GM04504 (cell line): ENCODE measurements around the gene HJURP.

Experiments
- DNase-seq: peaks from one replicate; pipeline ENCODE4 v3.0.0-alpha.2; 2012; ENCODE audit warnings: low read depth

The HJURP gene

DNA sequence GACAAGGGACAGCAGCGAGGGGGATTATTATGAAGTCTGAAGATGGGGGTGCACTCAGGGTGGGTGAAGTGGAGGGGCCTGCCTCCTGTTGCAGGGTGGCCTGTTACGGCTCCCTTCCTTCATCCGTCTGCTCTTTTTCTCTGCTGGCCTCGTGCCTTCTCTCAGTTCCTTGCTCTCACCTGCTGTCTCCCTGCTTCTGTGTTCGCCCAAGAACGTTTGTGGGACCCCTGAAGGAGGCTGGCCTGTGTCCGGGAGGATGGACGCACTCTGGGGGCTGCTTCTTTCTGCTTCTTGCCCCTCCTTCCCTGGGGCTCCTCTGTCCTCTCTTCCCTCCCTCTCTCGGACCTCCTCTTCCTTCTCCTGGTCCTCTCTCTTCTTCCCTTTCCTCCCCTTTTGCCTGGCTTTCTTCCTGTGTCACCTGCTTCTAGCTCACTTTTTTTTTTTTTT, 62.4 kb downstream of the HJURP start:
- DNase-seq = no peak

DNA sequence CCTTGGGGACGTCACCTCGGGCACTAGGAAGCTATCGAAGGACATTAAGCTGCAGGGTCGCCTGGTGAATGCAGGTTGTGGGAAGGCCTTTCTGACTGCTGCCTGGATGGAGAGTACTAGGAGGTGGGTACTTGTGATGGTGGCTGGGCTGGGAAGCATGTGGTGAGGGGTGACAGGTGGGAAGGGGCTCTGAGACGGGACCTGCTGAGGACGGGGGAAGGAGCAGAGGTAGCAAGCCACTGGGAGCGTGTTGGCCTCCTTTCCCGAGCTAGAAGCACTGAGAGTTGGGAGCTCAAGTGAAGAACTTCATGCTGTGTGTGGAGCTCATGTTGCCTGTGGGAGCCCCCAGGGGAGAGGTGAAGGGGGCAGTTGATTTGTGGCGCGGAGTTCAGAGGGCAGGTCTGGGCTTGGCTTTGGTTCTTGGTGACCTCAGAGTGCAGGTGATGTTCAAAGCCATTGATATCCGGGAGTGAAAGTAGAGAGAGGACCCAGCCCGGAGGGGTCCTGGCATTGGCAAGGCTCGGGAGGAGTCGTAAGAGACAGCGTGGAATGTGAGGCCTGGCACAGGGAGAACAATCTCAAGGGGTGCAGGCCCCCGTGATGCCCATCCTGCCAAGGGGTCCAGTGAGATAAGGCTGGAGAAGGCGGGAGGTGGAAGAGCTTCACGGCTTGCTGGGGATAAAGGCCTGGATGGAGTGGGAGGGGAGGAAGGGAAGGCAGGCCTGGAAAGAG, 63.0 kb downstream of the HJURP start:
- DNase-seq = no peak

DNA sequence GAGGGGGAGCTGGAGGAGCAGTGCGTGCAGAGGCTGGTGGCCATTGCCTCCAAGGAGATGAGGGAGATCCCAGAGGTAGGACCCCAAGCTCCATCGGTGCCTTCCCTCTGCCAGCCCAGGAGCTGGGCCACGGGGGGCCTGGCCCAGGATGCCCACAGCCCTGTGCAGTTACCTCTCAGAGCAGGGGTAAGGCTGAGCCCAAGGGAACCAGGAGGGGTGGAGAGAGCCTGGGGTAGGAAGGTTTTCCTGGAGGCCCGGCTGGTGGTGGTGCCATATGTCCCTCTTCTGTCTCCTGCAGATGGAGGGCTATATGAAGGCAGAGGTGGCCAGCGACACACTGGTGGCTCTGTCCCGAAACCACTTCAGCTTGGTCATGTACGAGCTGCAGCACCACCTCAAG, 64.8 kb downstream of the HJURP start:
- no peak for DNase-seq
